H1 (cell line): ENCODE measurements around the gene PLOD1.

Experiments used
- BRCA1 ChIP-seq: IDR thresholded peaks from 2 replicates; pipeline ENCODE4 v1.6.1; 2012; ENCODE audit warnings: low read depth, low read length, improper control_type of control experiment
- CTCF ChIP-seq, 3 experiments: IDR thresholded peaks; 1 replicate in 2 of 3; 2 replicates in 1 of 3; pipeline versions ENCODE4 v1.5.1 to v1.6.1; 2011; ENCODE audit warnings: low read length in 3 of 3, mild to moderate bottlenecking in 3 of 3, inconsistent platforms in 2 of 3, low read depth in 1 of 3, moderate library complexity in 1 of 3; ENCODE audit not compliant: insufficient read depth in 1 of 3; ENCODE audit errors: control extremely low read depth in 1 of 3
- EGR1 ChIP-seq: IDR thresholded peaks from 2 replicates; pipeline ENCODE4 v1.6.1; 2011; ENCODE audit warnings: low read depth, low read length, borderline replicate concordance
- EP300 ChIP-seq, 2 experiments: IDR thresholded peaks; 1 replicate in 1 of 2; 2 replicates in 1 of 2; pipeline ENCODE4 v1.6.1; 2011 to 2012; ENCODE audit warnings: low read depth in 2 of 2, low read length in 2 of 2, mild to moderate bottlenecking in 2 of 2, borderline replicate concordance in 1 of 2, inconsistent platforms in 1 of 2, moderate library complexity in 1 of 2
- NRF1 ChIP-seq: IDR thresholded peaks from 2 replicates; pipeline ENCODE4 v1.6.1; 2011; ENCODE audit warnings: mild to moderate bottlenecking, low read depth, low read length, improper control_type of control experiment
- POLR2A ChIP-seq, 2 experiments: IDR thresholded peaks; 1 replicate in 1 of 2; 2 replicates in 1 of 2; pipeline ENCODE4 v1.6.1; 2011; ENCODE audit warnings: low read depth in 2 of 2, low read length in 2 of 2, mild to moderate bottlenecking in 2 of 2; ENCODE audit errors: control extremely low read depth in 1 of 2
- RAD21 ChIP-seq, 2 experiments: IDR thresholded peaks in 1 of 2; conservative IDR thresholded peaks in 1 of 2; 2 replicates each; pipeline ENCODE4 v1.6.1; 2011; ENCODE audit warnings: low read depth in 2 of 2, low read length in 2 of 2, improper control_type of control experiment in 1 of 2, inconsistent platforms in 1 of 2, mild to moderate bottlenecking in 1 of 2, moderate library complexity in 1 of 2
- TAF1 ChIP-seq: IDR thresholded peaks from 2 replicates; pipeline ENCODE4 v1.6.1; 2011; ENCODE audit warnings: mild to moderate bottlenecking, low read depth, low read length

DNA sequence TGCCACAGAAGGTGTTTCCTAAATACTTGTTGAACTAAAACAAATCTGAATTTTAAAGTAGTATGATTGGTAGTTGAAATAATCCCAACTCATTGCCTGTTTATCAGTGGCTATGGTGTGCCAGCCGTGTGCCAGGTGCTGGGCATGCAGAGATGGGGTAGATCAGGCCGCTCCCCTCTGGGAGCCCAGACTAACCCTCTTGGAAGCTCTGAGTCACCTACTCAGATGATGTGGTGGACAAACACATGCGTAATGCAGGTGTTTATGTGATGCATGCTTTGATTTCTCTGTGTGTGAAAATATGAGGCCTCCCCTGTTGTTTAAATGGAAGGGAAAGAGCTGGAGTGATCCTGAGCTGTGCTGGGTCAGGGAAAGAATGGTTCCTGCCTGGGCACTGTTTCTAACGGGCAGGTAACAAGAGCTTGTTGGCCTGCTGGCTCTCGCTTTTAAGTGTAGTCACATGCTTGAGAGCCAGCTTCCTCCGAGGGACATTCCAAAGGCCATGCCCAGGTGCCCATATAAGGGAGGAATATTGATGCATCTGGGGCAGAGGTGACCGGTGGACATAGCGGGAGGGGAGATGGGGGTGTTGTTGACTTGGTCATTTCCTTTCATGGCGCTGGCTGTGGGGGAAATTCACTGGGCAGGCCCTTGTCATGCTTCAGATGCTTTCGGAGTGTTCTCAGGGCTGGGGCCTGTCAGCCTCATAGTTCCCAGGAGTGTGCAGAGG, 56.0 kb downstream of the PLOD1 start:
- TF ChIP-seq EP300 (IDR thresholded peaks at IDR 0.05; ENCODE audit: borderline replicate concordance in 1 of 2, low read depth in 2 of 2, low read length in 2 of 2) (no peak), EGR1 (no peak), POLR2A (IDR thresholded peaks at IDR 0.05; ENCODE audit: control extremely low read depth in 1 of 2, low read depth in 2 of 2, low read length in 2 of 2) (no peak), RAD21 (IDR thresholded peaks at IDR 0.05 in 1 of 2, conservative IDR thresholded peaks at IDR 0.05 in 1 of 2; ENCODE audit: low read depth in 2 of 2, low read length in 2 of 2) (no peak), CTCF (IDR thresholded peaks at IDR 0.05; ENCODE audit: control extremely low read depth in 1 of 3, insufficient read depth in 1 of 3, low read depth in 1 of 3, low read length in 3 of 3) (no peak), TAF1 (no peak), BRCA1 (no peak), NRF1 (no peak)
